ENCODE results near the gene CTBP2.

The CTBP2 gene

GRCh38 chr10:124984376-124984775 is 176.0 kb downstream of the CTBP2 start:
- H3K4me3 ChIP-seq (ENCODE audit: control insufficient read depth, low read depth, low read length) = no peak overlapping the region
- TF ChIP-seq CTCF (IDR thresholded peaks at IDR 0.05; ENCODE audit: control insufficient read depth, insufficient read depth, low read depth, low read length, missing control alignments) = no peak
- DNase-seq (ENCODE audit: low read depth) = no peak

DNA sequence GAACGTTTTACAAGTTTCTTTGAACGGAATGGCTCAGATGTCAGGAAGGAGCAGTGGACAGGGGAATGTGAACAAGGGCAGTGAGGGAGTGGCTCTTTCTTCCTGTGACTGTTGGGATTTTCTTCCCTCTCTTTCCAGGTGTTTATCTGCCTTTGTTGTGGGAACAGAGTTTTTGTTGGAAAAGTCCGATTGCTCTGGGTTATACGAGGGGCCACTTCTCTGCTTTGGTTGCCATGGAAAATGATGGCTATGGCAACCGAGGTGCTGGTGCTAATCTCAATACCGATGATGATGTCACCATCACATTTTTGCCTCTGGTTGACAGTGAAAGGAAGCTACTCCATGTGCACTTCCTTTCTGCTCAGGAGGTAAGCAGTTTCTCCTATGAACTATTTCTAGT is 177.0 kb downstream of the CTBP2 start:
- no peak for TF ChIP-seq CTCF (IDR thresholded peaks at IDR 0.05; ENCODE audit: control insufficient read depth, insufficient read depth, low read depth, low read length, missing control alignments)
- no peak overlapping the region for H3K4me3 ChIP-seq (ENCODE audit: control insufficient read depth, low read depth, low read length)
- no peak for DNase-seq (ENCODE audit: low read depth)

DNA sequence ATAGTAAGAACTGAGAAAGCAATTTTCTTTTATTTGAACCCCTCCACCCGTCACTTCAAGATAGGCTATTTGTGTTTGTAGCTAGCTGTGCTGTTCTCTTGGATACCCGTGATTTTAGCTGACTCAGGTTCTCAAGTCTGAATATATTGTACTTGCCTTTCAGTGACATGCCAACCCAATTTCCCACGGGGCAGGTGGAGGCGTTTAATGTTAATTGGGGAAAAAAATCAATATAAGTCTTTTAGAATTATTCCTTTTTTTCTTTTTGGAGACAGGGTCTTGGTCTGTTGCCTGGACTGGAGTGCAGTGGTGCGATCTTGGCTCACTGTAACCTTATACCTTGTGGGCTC is 182.0 kb downstream of the CTBP2 start:
- DNase-seq (ENCODE audit: low read depth) = no peak
- TF ChIP-seq CTCF (IDR thresholded peaks at IDR 0.05; ENCODE audit: control insufficient read depth, insufficient read depth, low read depth, low read length, missing control alignments) = no peak

GRCh38 chr10:124977648-124978375 is 182.6 kb downstream of the CTBP2 start:
- TF ChIP-seq CTCF (IDR thresholded peaks at IDR 0.05; ENCODE audit: control insufficient read depth, insufficient read depth, low read depth, low read length, missing control alignments) = no peak
- H3K4me3 ChIP-seq (ENCODE audit: control insufficient read depth, low read depth, low read length) = no peak overlapping the region
- no peak for DNase-seq (ENCODE audit: low read depth)

More for the DNA sequence above, 182.0 kb downstream of the CTBP2 start:
- no peak overlapping the region for H3K4me3 ChIP-seq (ENCODE audit: control insufficient read depth, low read depth, low read length)

DNA sequence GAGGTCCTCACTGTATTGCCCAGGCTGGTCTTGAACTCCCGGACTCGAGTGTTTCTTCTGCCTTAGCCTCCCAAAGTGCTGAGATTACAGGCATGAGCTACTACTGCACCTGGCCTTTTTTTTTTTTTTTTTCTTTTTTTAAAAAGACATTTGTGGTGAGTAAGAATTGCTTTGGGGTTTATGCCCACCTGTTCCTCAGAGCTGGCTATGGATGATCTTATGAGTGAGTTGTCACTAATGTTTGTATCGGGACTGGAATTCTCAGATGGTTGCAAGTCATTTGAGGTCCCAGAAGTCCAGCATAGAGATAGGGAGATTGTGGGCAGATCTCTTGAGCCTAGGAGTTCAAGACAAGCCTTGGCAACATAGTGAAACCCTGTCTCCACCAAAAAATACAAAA is 183.2 kb downstream of the CTBP2 start:
- TF ChIP-seq CTCF (IDR thresholded peaks at IDR 0.05; ENCODE audit: control insufficient read depth, insufficient read depth, low read depth, low read length, missing control alignments) = no peak
- no peak overlapping the region for H3K4me3 ChIP-seq (ENCODE audit: control insufficient read depth, low read depth, low read length)
- no peak for DNase-seq (ENCODE audit: low read depth)

DNA sequence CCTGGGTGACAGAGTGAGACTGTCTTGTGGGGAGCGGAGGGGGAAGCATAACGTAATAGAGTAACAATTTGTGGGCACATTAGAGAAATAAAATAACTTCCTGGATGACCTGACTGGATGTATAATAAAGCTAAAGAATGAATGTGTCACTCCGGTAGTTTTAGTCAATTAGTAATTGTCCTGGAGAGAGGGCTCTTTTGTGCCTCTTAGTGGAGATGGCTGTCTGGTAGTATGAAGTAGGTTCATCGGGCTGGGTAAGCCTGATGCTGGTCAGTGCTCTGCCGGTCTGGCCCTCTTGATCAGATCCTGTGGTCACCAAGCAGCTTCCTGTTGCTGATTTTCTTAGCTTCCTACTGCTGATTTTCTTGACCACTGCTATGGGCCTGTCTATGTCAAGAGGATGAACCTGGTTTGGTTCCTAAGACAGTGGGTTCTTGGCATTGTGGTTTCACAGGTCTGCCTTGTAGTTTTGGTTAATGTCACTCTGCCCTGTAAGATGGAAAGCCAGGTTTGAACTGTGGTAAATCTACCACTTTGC is 184.3 kb downstream of the CTBP2 start:
- H3K4me3 ChIP-seq (ENCODE audit: control insufficient read depth, low read depth, low read length) = no peak overlapping the region
- no peak for DNase-seq (ENCODE audit: low read depth)
- no peak for TF ChIP-seq CTCF (IDR thresholded peaks at IDR 0.05; ENCODE audit: control insufficient read depth, insufficient read depth, low read depth, low read length, missing control alignments)
